Coronary artery (tissue), 2 donors: ENCODE data around the gene CNOT8.

Experiments
- DNase-seq: peaks from one replicate; pipeline ENCODE4 v3.0.0-alpha.2; 2017; ENCODE audit warnings: low spot score
- H3K27ac ChIP-seq, 2 donors: fragments of 200-600 bp; sonication (generic); one replicate each; pipeline ENCODE4 v1.5.1; 2016 to 2019
- H3K4me3 ChIP-seq: fragments of 200-600 bp; sonication (generic); 2 replicates; pipeline ENCODE4 v1.5.1; 2016; ENCODE audit warnings: mild to moderate bottlenecking, moderate library complexity
- CTCF ChIP-seq: fragments of 200-600 bp; sonication (generic); IDR thresholded peaks from one replicate; pipeline ENCODE4 v1.5.1; 2019; ENCODE audit warnings: antibody characterized with exemption

Gene CNOT8

GRCh38 chr5:154865466-154866184 lies 7.2 kb downstream of the CNOT8 start:
- Histone ChIP-seq H3K27ac (no peak overlapping the region), H3K4me3 (no peak overlapping the region)
- DNase-seq = no peak
- no peak for TF ChIP-seq CTCF

- Histone ChIP-seq H3K27ac (no peak overlapping the region), H3K4me3 (no peak overlapping the region)
- no peak for DNase-seq
- no peak for TF ChIP-seq CTCF
Measured at GRCh38 chr5:154866841-154867240, 8.4 kb downstream of the CNOT8 start.

DNA sequence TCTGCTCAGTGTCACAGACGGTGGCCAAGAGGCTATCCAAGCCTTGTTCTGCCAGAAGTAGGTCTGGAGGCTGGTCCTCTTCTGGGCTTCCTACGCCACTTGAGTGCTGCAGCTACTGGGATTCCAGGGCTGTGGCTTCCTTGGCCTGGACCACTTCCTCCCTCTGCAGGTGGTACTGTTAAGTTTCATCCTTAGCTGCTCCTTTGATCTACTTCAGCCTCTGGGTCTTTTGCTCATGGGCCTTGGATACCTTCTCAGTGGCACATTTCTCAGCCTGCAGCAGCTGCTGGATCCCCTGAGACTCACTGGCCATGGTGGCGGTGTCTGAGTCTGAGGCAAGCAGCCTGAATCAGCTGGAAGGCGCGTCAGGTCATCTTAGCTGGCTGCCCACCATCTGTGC lies 10.3 kb downstream of the CNOT8 start:
- DNase-seq = no peak
- Histone ChIP-seq H3K4me3 (no peak overlapping the region), H3K27ac (peak overlapping the region in 1 of 2 donors; percentile 21)
- TF ChIP-seq CTCF = no peak

- TF ChIP-seq CTCF = no peak
- no peak for DNase-seq
- Histone ChIP-seq H3K27ac (peak overlapping the region in 1 of 2 donors; percentile 75), H3K4me3 (no peak overlapping the region)
Measured at GRCh38 chr5:154871734-154872133, 13.3 kb downstream of the CNOT8 start.

- Histone ChIP-seq H3K4me3 (no peak overlapping the region), H3K27ac (peak overlapping the region; percentile 1 to 81)
- no peak for DNase-seq
- no peak for TF ChIP-seq CTCF
Measured at GRCh38 chr5:154873791-154874331, 15.4 kb downstream of the CNOT8 start.

GRCh38 chr5:154878642-154879335 lies 20.4 kb downstream of the CNOT8 start:
- no peak for TF ChIP-seq CTCF
- H3K27ac ChIP-seq = no peak overlapping the region
- H3K4me3 ChIP-seq = no peak overlapping the region
- DNase-seq = no peak
